SK-N-SH treated with all-trans-retinoic acid at 6 μM for 48 hours (cell line): ENCODE data around the gene AFAP1.

Experiments used
- ARNTL ChIP-seq: fragments of 450-650 bp; formaldehyde crosslinking; IDR thresholded peaks from 2 replicates; pipeline ENCODE4 v1.5.0; 2020; ENCODE audit warnings: low read depth, mild to moderate bottlenecking, moderate library complexity, borderline replicate concordance
- GLIS3 ChIP-seq: fragments of 250-450 bp; sonication (Bioruptor Pico); IDR thresholded peaks from 2 replicates; pipeline ENCODE4 v1.5.0; 2020; ENCODE audit warnings: mild to moderate bottlenecking, moderate library complexity
- OSR1 ChIP-seq: fragments of 250-450 bp; sonication (Bioruptor Pico); IDR thresholded peaks from 2 replicates; pipeline ENCODE4 v1.8.0; 2022; ENCODE audit warnings: moderate library complexity, mild to moderate bottlenecking, inconsistent platforms
- RARB ChIP-seq: fragments of 250-450 bp; sonication (Bioruptor Pico); IDR thresholded peaks from 2 replicates; pipeline ENCODE4 v1.8.0; 2021; ENCODE audit warnings: mild to moderate bottlenecking, moderate library complexity
- TOX ChIP-seq: fragments of 250-450 bp; sonication (Bioruptor Pico); IDR thresholded peaks from 2 replicates; pipeline ENCODE4 v1.8.0; 2021; ENCODE audit warnings: mild to moderate bottlenecking, moderate library complexity, borderline replicate concordance
- ZFP3 ChIP-seq: fragments of 250-450 bp; sonication (Bioruptor Pico); IDR thresholded peaks from 2 replicates; pipeline ENCODE4 v1.5.0; 2020; ENCODE audit warnings: mild to moderate bottlenecking, moderate library complexity
- ZFP30 ChIP-seq: fragments of 450-650 bp; formaldehyde crosslinking; IDR thresholded peaks from 2 replicates; pipeline ENCODE4 v1.5.0; 2022; ENCODE audit warnings: mild to moderate bottlenecking, moderate library complexity
- TF ChIP-seq, protein P1 (sequence below): fragments of 250-450 bp; sonication (Bioruptor Pico); IDR thresholded peaks from 2 replicates; pipeline ENCODE4 v1.8.0; 2020; ENCODE audit warnings: mild to moderate bottlenecking, moderate library complexity, borderline replicate concordance

DNA sequence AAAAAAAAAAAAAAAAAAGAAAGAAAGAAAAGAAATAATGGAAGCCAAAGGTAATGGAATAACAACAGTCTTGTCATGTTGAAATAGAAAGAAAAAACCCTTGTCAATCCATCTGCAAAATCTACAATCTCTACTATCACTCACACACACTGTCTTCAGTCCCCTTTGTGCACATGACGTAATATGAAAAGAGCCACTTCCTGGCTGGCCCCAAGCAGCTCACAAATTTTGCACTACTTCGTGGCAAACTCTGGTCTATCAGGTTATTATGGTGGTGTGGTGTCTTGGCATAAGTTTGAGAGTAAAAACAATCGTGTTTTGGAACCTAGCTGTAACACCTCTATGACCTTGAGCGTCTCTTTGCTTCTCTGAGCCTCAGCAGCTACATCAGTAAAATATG lies 8.3 kb upstream of the AFAP1 start:
- TF ChIP-seq GLIS3 (CRISPR knock-in tag) = no peak
- no peak for TF ChIP-seq RARB (CRISPR knock-in tag)
- no peak for TF ChIP-seq OSR1 (CRISPR knock-in tag)
- no peak for TF ChIP-seq ARNTL
- TF ChIP-seq ZFP3 (CRISPR knock-in tag) = no peak
- TF ChIP-seq, protein P1, sequence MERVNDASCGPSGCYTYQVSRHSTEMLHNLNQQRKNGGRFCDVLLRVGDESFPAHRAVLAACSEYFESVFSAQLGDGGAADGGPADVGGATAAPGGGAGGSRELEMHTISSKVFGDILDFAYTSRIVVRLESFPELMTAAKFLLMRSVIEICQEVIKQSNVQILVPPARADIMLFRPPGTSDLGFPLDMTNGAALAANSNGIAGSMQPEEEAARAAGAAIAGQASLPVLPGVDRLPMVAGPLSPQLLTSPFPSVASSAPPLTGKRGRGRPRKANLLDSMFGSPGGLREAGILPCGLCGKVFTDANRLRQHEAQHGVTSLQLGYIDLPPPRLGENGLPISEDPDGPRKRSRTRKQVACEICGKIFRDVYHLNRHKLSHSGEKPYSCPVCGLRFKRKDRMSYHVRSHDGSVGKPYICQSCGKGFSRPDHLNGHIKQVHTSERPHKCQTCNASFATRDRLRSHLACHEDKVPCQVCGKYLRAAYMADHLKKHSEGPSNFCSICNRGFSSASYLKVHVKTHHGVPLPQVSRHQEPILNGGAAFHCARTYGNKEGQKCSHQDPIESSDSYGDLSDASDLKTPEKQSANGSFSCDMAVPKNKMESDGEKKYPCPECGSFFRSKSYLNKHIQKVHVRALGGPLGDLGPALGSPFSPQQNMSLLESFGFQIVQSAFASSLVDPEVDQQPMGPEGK (CRISPR knock-in tag) = no peak
- TF ChIP-seq ZFP30 (CRISPR knock-in tag) = no peak
- TF ChIP-seq TOX (CRISPR knock-in tag) = no peak
